ENCODE measurements around the gene SCAMP4.

The SCAMP4 gene

DNA sequence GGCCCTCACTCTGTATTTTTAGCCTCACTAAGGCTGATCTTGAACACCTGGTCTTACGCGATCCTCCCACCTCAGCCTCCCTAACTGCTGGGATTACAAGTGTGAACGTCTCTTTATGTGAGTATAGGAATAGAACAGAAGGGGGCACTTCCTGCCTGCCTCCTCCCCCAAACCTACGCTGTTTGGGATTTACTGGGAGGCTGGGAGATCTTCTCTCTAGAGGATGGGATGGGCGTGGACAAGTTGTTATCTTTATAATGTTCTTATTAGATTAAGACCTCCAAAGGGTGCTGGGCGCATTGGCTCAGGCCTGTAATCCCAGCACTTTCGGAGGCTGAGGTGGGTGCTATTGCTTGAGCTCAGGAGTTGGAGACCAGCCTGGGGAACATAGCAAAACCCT is 32.9 kb downstream of the SCAMP4 start:
- no peak for FAIRE-seq
- DNase-seq (ENCODE audit: insufficient read length, low spot score): no peak
- no peak for TF ChIP-seq POLR2A (IDR thresholded peaks at IDR 0.05; ENCODE audit: low read depth, low read length)

DNA sequence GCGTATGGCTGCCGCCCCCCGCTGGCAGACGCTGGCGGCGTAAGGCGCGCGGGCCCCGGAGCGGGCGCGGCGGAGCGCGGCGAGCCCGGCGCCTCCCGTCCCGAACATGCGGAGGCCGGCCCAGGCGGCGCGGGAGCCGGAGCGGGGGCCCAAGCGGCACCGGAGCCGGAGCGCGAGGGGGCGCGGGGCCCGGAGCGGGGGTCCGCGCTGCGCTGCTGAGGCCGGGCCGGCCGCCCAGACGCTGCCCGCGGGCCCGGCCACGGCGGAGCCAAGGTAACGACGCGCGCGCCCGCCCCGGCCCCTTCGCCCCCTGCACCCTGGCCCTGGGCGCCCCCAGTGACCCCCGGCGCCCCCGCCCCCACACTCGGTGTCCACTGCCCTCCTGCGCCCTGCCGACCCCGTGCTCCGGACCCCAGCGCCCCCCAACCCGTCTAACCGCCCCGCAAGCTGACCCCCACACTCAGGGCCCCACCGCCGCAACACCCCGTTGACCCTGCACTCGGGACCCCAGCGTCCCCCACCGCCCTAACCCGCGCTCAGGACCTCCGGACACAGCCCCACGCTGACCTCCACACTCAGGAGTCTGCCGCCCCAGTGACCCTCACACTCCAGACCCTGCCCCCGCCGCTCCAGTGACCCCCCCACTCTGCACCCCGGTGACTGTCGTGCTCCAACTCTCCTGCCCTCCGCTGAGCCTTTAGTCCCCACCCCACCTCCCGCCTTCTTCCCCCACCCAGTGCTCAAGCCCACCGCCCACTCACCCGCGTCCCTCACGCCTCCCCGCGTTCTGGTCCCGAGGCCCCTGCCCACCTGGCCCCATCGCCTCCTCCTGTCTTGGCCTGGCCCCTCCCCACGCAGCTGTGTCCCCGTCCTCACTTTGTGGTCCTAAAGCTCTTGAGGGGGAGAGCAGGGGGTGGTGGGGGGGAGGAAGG is 36.2 kb downstream of the SCAMP4 start, which contains the start of gene CSNK1G2:
Gene CSNK1G2 (plus strand): TSS at position 27 of the 932 bp plus-strand sequence. CDS start 28,601 bp downstream, outside the sequence.
- DNase-seq (ENCODE audit: insufficient read length, low spot score): no peak
- no peak for FAIRE-seq
- peak; percentile 63 for TF ChIP-seq POLR2A (IDR thresholded peaks at IDR 0.05; ENCODE audit: low read depth, low read length)

DNA sequence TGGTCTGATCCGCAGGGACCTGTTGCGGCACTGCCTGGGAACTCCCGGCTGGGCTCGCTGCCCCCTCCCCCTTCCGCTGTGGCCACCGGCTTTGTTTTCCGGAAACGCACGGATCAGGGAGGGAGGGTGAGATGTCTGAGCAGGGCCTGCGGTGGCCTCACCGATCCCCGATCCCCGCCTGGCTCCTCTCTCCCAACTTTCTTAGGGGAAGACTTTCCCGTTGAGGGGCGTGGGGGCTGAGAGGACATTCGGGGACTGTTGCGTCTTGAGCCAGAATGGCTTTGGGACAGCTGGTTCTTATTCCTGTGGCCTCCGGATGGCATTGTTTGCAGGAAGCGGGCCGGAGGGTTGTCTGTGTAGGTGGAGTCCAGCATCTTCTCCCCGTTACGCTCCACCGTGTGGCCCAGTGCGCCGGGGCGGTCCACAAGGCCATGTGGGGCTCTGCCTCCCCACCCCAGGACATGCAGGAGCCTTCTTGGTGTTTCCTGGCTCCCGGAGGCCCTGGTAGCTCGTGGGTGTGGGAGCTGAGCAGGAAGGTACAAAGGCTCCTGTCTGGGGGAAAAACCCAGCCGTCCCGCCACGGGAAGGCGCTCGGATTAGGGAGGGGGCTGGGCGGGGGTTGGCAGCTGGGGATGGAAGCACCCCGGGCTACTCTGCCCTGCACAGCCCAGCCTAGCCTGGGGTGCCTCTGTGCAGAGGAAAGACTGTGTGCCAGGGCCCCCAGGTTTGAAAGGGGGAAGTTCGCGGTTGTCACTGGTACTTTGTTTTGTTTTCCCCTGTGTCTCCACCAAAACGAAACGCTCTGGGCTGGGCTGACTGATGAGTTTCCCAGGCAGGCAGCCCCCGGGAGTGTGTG is 37.1 kb downstream of the SCAMP4 start:
- DNase-seq (ENCODE audit: insufficient read length, low spot score) (peak; percentile 86), FAIRE-seq (no peak)
- peak; percentile 7; the same call in 1 of the 2 replicates for TF ChIP-seq POLR2A (IDR thresholded peaks at IDR 0.05; ENCODE audit: low read depth, low read length)

DNA sequence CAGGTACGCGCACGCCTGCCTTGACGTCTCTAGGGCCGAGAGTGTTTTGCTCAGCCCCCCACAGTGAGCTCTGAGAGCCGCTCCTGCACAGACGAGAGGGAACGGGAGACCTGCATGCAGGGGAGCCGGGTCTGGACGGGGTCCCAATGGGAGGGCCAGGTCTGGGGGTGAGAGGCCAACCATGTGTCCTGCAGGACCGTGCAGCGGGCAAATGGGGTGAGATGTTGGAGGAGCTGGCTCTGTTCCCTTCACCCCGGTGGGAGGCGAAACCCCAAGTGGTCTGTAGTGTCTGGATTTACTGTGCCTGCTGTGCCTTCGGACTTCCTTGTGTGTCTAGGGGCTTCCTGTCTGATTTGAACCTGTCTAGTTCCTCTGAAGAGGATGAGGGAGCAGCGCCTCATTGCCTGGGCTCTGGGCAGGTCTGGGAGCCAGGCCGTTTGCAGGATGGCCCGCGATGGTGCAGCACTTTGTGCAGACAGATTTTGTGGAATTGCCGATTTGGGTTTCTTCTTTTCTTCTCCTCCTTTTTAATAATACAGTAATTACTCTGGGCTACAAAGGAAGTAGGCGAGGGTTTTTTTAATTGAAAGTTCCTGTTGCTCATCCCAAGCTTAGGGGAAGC is 37.8 kb downstream of the SCAMP4 start:
- DNase-seq (ENCODE audit: insufficient read length, low spot score) (no peak), FAIRE-seq (no peak)
- no peak for TF ChIP-seq POLR2A (IDR thresholded peaks at IDR 0.05; ENCODE audit: low read depth, low read length)

DNA sequence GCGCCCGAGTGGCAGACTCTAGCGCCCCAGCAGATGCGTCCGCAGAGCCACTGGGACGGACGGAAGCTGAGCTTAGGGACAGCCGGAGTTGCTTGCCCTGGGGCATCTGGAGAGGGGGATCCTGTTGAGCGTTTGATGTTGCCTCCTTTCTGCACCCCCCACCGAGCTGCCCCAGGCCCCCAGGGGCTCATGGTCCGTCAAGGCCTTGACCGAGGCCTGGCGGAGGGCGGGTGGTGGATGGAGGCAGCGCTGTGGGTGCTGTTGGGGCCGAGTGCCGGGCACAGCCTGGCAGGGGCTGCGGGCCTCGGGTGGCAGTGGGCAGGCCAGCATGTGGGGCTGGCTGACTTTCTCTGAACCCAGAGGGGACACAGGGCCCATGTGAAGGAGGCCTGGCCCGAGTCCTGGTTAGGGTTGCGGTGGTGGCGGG is 38.5 kb downstream of the SCAMP4 start:
- no peak for FAIRE-seq
- TF ChIP-seq POLR2A (IDR thresholded peaks at IDR 0.05; ENCODE audit: low read depth, low read length): no peak
- no peak for DNase-seq (ENCODE audit: insufficient read length, low spot score)

DNA sequence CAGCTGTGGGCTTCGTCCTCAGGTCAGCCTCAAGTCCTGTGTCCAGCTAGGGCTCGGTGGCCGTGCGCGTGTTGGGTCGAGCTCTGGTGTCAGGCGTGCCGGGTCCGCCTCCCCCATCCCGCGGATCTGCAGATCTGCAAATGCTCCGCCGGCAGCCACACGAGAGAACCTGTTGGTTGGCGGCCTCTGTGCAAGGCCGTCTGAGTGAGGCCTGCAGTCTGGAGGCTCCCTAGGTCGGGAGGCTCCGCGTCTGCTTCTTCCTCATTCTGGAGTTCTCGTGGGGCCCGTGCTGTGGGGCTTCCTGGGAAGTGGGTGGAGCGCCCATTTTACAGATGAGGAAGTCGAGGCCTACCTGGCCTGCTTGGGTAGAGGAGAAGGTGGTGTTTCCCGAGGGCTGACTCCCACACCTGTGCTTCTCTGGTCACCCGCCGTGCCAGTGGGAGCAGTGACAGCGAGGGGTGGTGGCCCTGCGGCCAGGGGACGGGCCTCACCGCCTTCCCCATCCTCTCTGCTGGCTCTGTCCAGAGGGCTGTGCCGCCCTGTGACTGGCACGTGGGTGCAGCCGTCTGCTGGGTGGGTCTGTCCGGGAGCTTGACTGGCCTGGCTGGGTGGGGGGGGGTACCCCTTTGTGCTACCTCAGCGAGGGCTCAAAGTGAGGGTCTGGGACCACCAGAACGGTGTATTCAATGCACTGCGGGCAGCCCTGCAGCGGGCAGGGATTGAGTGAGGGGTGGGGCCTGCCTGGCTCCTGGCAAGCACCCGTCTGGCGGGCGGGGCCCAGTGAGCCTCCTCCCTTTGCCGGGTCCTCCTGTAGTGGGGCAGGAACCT is 39.1 kb downstream of the SCAMP4 start:
- FAIRE-seq (no peak), DNase-seq (ENCODE audit: insufficient read length, low spot score) (no peak)
- TF ChIP-seq POLR2A (IDR thresholded peaks at IDR 0.05; ENCODE audit: low read depth, low read length): no peak

DNA sequence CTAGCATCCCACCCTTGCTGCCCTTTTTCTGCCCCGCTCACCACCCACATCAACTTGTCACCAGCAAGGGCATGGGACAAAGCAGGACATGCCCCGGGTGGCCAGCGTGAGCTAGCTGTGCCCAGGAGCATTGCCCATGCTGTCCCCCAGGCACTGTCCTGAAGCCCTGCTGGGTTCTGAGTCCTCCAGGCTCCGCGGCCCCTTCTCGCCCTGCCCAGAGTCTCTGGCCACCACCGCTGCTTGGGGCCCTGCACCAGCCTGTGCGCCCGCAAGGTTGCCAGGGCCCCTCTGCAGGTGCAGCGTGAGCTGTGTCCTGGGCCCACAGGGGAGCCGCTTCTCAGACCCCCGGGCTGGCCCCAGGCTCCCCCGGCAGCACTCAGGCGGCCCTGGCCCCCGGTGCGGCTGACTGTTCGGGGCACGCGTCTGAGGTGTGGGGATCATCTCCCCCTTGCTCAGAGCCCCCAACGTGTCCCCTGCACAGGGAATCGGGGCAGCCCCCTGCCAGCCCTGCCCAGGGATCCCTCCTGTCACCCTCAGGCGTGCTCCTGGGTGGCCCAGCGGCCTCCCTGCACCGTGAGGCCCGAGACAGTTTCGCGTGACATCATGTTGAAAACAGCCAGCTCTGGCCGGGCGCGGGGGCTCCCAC is 39.8 kb downstream of the SCAMP4 start:
- FAIRE-seq (no peak), DNase-seq (ENCODE audit: insufficient read length, low spot score) (no peak)
- no peak for TF ChIP-seq POLR2A (IDR thresholded peaks at IDR 0.05; ENCODE audit: low read depth, low read length)

DNA sequence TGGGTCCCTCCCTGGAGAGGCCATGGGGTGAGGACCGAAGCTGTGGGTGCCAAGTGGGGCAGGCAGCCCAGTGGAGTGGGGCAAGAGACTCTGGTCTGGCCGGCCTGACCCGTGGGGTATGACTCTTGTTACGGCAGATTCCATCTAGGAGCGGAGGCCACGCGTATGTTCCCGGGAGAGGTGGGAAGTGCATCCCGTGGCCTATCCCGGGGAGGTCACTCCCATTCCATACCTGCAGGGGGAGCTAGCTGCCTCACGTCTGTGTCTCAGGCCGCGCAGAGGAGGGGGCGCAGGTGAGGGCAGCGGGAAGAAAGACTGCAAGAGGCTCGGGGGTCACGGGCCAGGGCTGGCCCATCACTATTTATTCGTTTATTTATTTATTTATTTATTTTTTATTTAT is 40.7 kb downstream of the SCAMP4 start:
- TF ChIP-seq POLR2A (IDR thresholded peaks at IDR 0.05; ENCODE audit: low read depth, low read length): no peak
- peak; percentile 76 for DNase-seq (ENCODE audit: insufficient read length, low spot score)
- FAIRE-seq: no peak

DNA sequence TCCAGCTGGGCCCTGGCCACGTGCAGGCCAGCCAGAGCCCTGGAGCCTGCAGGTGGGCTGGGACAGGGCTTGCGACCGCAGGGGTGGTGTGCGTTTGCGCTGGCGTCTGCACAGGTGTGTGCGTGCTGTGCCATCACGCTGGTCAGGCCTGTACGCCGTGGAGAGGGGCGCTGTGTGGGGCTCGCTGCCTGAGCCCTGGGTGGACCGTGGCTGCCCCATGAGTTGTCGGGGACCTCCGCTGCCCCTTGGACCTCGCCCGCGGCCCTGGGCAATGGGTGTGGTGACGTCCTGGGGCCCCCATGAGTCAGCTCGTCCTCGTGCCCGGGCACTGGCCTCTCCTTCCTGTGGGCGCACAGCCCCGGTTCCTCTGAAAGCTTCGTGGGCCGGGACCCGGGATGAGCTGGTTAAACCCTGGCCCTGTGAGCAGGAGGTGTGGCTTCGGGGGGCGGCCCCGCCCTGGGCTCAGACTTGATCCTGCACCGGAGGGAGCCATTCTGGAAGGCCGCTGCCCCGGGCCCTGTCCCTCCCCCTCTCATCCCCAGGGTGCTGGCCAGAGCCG is 42.5 kb downstream of the SCAMP4 start:
- DNase-seq (ENCODE audit: insufficient read length, low spot score): peak; percentile 95
- FAIRE-seq: no peak

DNA sequence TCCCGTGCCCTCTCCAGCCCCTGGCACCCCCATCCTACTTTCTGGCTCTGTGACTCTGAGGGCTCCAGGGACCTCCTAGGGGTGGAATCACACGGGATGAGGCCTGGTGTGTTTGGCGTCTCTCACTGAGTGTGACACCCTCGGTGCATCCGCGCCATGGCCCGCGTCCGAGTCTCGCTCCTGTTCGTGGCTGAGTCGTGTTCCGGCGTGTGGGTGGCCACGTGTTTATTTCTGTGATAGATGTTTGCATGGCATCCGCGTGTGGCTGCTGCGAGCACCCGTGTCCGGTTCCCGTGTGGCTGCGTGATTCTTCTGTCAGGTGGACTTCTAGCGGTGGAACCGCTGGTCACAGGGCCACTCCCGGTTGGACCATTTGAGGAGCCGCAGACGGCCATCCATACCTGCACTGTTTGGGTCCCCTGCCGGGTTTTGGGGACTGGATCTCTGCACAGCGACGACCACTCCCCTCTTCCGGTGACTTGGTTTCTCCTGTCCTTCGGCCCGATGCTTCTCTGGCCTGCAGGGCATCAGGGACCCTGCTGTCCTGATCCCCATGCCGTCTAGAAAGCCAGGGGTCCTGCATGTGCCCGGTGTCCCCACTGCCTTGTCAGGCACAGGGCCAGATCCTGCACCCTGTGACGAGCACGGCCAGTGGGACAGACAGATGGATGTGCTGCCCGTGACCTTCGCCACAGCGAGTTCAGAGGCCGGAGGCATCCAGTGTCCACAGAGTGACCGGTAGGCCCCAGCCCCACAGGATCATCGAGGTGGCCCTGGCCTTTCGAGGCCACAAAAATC is 44.3 kb downstream of the SCAMP4 start:
- no peak for TF ChIP-seq POLR2A (IDR thresholded peaks at IDR 0.05; ENCODE audit: low read depth, low read length)
- FAIRE-seq (no peak), DNase-seq (ENCODE audit: insufficient read length, low spot score) (no peak)

More for the DNA sequence above, 42.5 kb downstream of the SCAMP4 start:
- no peak for TF ChIP-seq POLR2A (IDR thresholded peaks at IDR 0.05; ENCODE audit: low read depth, low read length)

DNA sequence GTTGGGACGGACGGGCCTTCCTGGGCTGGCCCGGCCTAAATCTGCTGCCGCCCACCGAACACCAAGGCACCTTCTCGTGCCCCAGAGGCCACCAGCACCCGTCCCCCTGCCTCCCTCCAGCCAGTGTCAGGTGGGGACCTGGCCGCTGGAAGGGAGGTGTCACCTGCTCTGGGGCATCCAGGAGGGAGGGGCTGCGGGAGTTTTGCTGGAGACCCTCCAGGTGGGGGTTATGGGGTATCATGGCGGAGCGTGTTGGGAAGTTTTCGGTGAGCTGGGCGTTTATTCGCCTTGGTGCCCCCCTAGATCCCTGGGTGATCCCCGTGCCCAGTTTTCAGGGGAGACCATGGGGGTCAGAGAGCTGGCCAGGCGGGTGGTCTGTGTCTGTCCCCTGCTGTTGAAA is 45.4 kb downstream of the SCAMP4 start:
- no peak for TF ChIP-seq POLR2A (IDR thresholded peaks at IDR 0.05; ENCODE audit: low read depth, low read length)
- DNase-seq (ENCODE audit: insufficient read length, low spot score) (no peak), FAIRE-seq (no peak)

Data from H54 (cell line).